Measurements from ENCODE around the gene GABRB2.
"Not testable (repeated sequence)": the region's sequence is repeated elsewhere in the genome, so short reads cannot be mapped to it uniquely, and the experiment has no call there.

Gene GABRB2

DNA sequence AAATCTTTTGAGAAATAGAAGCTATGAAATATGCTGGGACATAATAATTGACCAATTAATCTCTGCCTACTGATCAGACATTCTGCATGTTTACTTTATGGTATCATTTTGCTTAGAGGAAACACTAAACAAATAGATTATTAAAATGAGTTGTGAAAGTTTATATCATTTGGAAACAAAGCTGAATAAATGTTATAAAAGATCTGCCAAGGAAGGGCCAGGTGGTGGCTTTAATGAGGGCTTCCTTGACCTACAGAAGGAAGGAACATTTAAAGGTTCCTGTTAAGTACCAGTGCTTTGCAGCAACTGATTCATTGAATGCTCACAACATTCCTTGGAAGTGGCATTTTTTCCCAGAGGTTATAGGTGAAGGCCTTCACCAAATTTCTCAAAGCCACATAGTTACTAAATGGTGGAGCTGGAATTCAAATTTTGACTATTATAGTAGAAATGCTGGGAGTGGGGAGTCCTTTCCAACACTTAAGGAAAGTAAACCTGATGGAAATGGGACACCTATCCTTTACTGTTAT is 250.7 kb downstream of the GABRB2 start:
- no peak for DNase-seq

DNA sequence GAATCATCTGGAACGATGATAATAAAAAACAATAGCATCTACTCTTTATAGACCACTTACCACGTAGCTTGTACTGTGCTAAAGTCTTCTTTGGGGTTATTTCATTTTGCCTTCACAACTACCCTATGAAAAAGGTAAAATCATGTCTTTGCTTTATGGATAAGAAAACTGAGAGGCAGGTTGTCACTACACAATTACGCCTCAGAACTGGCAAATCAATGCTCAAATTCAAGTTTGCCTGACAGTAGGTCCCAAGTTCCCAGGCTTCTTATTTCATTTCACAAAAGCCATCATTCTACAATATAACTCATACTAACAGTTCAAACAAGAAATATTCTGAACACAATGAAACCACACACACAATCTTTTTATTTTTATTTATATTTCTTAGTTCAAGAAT is 258.5 kb downstream of the GABRB2 start:
- DNase-seq, result no peak

- DNase-seq, result no peak
Measured at GRCh38 chr5:161287436-161287835, 259.1 kb downstream of the GABRB2 start.

- no peak for DNase-seq
Measured at GRCh38 chr5:161286066-161286655, 260.4 kb downstream of the GABRB2 start.

- DNase-seq, result no peak
Measured at GRCh38 chr5:161284445-161284844, 262.1 kb downstream of the GABRB2 start.

GRCh38 chr5:161283296-161283695 is 263.2 kb downstream of the GABRB2 start:
- no peak for DNase-seq

DNA sequence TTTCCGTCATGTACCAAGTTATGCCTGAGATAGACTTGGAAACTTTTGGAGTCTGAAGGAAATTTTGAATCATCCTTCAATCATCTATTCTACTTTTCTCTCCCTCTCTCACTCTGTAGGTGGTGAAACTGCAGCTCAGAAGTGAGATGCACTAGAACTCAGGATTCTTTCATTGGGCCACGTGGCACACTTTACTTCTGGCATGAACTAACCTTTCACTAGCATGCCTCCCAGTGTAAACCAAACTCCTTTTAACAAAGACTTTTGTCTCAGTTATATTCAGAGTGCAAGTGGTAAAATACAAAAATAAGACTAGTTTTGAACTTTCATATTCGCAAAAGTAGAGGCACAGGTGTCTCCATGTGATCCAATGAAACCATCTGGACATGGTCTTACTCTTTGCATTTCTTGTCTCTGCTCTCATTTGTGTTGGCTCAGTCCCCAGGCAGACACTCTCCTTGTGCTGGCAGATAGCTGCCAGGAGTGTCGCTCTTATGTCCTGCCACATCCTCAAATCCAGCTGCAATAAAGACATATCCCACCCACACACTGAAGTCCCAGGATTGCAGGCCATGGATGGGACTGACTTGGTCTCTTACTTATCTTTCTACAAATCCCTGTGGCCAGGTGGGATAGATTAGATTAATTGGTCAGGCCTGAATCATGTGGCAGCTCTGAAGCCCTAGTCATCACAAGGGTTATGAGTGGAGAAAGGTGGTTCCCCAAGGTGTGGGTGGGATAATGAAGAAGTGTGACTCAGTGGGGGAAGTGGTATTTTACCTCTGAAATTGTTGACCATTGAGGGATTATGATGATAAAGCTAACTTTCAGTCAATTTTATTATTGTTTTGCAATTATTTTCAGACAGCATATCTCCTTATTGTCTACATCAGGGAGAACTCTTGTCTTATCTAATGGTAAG is 267.5 kb downstream of the GABRB2 start:
- no peak for DNase-seq

- DNase-seq, result no peak
Measured at GRCh38 chr5:161277011-161277410, 269.5 kb downstream of the GABRB2 start.

GRCh38 chr5:161274951-161275350 is 271.6 kb downstream of the GABRB2 start:
- no peak for DNase-seq

DNA sequence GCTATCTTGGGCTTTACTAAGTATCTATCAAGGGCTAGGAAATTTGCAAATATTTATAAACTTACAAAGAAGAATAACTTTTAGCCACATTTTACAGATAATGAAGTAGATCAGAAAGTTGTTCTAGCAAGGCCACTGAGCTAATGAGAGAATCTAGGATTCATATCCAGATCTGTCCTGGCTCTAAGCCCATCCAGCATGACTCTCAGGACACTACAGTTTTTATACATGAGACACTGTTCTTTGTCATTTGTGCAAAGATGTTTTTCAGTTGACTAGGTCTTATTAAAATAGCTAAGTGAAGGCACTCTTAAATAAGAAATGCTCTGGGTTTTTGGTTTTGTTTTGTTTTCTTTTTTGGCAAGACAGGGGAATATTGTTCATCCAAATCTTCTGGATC is 273.1 kb downstream of the GABRB2 start:
- DNase-seq, result no peak

GRCh38 chr5:161271816-161272215 is 274.7 kb downstream of the GABRB2 start:
- no peak for DNase-seq

GRCh38 chr5:161269125-161269524 is 277.4 kb downstream of the GABRB2 start:
- no peak for DNase-seq

DNA sequence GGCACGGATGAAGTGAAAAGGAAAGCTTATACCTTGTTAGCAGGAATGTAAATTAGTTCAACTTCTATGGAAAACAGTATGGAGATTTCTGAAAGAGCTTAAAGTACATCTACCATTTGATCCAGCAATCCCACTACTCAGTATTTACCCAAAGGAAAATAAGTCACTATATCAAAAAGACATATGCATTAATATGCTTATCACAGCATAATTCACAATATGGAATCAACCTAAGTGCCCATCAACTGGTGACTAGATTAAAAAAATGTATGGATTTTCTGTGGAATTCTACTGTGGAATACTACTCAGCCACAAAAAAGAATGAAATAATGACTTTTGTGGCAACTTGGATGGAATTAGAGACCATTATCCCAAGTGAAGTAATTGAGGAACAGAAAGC is 279.6 kb downstream of the GABRB2 start:
- DNase-seq, result no peak

DNA sequence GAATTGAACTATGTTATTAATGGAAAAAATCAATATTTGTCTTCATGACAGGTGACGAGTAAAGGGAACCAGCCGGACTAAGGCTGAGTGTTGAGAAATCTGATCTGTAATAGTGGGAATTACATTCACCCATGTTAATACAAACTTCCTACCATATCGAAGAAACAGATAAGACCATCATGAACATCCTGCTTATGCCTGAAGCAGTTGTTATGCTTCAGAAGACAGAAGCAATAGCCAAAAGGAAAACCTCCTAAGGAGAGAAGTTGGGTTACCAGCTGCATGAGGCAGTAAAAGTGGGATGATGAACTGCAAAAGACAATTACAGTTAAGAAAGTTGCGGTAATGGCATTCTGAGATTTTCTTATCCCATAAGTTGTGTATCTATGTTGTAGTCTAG is 281.5 kb downstream of the GABRB2 start:
- no peak for DNase-seq

- no peak for DNase-seq
Measured at GRCh38 chr5:161263191-161263590, 283.3 kb downstream of the GABRB2 start.

DNA sequence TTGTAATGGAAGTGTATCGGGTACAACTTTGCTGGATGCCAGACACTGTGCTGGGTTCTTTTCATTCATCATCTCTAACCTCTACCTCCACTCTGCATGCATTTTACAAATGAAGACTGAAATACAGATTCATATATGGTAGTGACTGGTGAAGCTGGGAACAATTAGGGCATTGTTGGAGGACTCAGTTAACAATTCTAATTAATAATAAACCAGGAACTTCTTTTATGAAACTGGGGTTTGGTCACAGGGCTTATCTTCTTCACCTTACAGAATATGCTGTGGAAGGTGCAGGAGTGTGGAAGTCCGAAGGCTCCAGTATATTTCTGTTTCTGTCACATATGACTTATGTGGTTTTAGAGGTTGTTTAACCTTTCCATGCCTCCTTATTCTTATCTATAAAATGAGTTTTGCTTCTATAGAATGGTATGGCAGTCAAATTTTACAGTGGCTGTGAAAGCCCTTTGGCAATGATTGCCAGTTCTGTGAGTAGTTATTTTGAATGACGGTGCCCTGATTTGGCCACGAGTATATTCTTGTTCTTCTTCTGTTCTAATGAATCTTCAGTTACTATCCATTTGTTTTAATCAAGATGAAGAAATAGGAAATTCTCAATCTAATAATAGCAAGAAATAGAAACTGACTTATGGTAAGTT is 284.7 kb downstream of the GABRB2 start:
- DNase-seq, result no peak

- DNase-seq, result no peak
Measured at GRCh38 chr5:161258438-161258837, 288.1 kb downstream of the GABRB2 start.

GRCh38 chr5:161256957-161257356 is 289.6 kb downstream of the GABRB2 start:
- DNase-seq, result no peak

GRCh38 chr5:161252955-161253354 is 293.6 kb downstream of the GABRB2 start:
- DNase-seq, result not testable (repeated sequence)

GRCh38 chr5:161246749-161247148 is 299.8 kb downstream of the GABRB2 start:
- no peak for DNase-seq

DNA sequence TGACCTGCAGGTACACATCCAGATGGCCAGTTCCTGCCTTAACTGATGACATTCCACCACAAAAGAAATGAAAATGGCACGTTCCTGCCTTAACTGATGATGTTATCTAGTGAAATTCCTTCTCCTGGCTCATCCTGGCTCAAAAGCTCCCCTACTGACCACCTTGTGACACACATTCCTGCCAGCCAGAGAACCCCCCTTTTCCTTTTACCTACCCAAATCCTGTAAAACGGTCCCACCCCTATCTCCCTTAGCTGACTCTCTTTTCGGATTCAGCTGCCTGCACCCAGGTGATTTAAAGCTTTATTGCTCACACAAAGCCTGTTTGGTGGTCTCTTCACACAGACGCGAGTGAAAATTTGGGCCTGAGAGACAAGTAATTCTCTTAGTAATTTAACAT is 300.7 kb downstream of the GABRB2 start:
- not testable (repeated sequence) for DNase-seq

Measured in inflammatory macrophage (primary cell).